HG02759 (cell line): ENCODE results near the gene HSPA12A.

ENCODE experiments used
- ATAC-seq: cut with Tn5 transposase; IDR thresholded peaks from one replicate; pipeline ENCODE4 v1.9.1; 2021; ENCODE audit warnings: mild to moderate bottlenecking, moderate library complexity; ENCODE audit not compliant: unreplicated experiment

HSPA12A gene, protein sequence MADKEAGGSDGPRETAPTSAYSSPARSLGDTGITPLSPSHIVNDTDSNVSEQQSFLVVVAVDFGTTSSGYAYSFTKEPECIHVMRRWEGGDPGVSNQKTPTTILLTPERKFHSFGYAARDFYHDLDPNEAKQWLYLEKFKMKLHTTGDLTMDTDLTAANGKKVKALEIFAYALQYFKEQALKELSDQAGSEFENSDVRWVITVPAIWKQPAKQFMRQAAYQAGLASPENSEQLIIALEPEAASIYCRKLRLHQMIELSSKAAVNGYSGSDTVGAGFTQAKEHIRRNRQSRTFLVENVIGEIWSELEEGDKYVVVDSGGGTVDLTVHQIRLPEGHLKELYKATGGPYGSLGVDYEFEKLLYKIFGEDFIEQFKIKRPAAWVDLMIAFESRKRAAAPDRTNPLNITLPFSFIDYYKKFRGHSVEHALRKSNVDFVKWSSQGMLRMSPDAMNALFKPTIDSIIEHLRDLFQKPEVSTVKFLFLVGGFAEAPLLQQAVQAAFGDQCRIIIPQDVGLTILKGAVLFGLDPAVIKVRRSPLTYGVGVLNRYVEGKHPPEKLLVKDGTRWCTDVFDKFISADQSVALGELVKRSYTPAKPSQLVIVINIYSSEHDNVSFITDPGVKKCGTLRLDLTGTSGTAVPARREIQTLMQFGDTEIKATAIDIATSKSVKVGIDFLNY

GRCh38 chr10:116742367-116743265, at the start of gene HSPA12A:
Gene HSPA12A, minus strand, starts transcription at chr10:116742566. Its CDS starts 97 bp downstream, at chr10:116742469.
- peak; percentile 95 for ATAC-seq

DNA sequence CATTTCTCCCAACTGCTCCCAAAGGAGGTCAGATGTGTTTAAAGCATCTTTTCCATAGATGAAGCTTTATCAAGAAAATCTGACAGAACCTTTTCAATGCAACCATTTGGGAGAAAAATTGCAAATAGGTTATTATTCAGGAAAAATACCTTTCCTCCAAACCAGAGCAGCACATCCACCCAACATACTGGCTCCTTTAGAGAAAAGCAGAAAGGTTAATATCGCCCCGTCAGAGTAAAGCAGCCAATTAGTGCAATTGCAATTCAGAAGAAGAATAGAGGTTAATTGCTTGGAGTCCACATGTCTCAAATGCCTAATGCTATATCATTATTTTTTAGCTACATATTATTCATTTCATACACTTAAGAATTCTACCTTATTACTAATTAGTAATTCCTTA, 48.9 kb upstream of the HSPA12A start:
- no peak for ATAC-seq

- peak; percentile 93 for ATAC-seq
Measured at GRCh38 chr10:116787893-116788665, 45.7 kb upstream of the HSPA12A start.

DNA sequence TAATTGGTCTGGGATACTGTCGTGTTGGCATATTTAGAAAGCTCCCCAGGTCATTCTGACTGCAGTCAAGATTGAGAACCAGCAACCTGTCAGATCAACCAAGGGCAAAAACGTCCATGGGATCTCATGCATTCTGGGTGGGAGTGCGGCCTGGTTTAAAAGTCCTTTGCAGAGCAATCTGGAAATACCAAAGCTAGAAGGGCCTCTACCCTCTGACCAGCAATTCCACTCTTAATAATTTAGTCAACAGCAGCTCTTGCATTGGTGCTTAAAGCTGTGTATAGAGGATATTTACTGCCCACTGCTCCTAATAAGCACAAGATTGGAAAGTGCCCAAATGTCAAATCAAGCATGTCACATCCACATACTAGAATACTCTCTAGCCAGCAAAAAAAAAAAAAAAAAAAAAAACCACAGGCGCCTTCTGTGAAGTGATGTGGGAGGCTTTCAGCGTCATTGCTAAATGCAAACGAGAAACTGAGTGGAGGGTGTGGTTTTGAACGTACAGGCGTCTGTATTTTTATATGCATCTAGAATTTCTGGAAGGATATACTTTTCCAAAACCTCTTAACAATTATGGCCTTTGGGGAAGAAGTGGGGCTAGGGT, 44.8 kb upstream of the HSPA12A start:
- no peak for ATAC-seq

- no peak for ATAC-seq
Measured at GRCh38 chr10:116785867-116786266, 43.5 kb upstream of the HSPA12A start.

GRCh38 chr10:116785282-116785681, 42.9 kb upstream of the HSPA12A start:
- ATAC-seq, result no peak

- no peak for ATAC-seq
Measured at GRCh38 chr10:116784651-116785050, 42.3 kb upstream of the HSPA12A start.

- ATAC-seq, result no peak
Measured at GRCh38 chr10:116784035-116784434, 41.7 kb upstream of the HSPA12A start.

DNA sequence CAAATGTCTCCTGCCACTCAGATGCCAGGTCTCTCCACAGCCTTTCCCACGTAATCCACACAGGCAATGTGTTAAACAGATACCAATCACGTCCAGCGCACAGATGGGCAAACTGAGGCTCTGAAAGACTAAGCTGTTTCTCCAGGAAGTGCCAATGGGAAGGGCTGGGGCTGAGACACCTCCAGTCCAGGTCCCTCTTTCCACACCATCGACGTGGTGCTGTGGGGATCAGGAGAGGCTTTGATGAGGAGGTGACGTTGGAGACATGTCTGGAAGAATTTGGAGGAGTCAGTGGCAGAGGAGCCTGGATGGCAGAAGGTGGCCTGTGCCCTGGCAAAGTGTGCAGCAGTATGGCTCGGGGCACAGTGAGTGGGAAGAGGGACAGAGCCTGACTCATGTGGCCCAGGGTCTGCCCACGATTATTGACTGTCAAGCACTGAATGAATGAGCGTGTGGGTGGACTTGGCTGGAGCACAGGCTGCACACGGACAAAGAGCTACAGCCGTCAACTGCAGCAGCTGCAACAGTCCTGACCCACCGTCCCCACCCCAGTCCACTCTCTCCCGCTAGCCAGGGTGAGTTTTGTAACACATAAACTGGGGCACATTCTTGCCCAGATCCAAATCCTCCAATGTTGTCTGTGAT, 40.8 kb upstream of the HSPA12A start:
- no peak for ATAC-seq

DNA sequence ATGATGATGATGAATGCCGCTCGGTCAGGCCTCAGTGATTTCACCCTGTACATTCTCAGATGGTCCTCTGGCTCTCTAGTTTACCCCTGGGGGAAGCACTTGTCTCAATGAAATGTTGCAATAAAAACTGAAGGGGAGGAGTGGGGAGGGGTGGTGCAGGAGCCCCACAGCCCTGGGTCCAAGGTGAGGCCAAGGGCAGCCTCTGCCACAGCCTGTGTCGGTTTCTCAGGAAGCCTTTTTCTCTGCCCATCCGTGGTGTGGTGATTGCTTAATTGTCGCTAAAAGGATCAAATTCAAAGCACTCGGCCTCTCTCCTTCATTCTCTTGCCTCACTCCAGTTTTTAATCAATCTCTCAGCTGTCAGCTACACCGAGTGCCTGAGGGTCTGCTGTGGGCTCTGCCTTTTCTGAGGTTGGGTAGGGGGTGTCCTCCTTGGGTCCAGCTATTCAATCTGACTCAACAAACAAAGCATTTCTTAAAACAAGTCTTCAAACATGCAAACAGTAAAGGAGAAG, 39.1 kb upstream of the HSPA12A start:
- ATAC-seq, result no peak

DNA sequence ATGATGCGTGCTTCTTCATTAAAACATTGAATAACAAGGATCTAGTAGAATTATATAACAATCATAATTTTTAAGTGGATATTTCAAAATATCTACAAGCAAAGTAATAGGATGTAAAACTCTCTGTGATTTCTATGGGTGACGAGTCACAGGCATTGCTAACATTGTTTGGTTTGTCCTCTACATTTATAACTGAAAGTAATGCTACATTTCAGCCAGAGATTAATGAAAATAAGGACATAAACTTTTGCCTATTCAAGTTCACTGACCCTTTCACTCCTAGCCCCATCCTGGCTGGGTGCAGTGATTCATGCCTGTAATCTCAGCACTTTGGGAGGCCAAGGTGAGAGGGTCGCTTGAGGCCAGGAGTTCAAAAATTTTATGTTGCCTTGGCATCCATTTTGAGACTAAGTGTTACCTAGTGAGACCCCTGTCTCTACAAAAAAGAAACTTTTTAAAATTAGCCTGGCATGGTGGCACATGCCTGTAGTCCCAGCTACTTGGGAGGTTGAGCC, 38.4 kb upstream of the HSPA12A start:
- no peak for ATAC-seq

DNA sequence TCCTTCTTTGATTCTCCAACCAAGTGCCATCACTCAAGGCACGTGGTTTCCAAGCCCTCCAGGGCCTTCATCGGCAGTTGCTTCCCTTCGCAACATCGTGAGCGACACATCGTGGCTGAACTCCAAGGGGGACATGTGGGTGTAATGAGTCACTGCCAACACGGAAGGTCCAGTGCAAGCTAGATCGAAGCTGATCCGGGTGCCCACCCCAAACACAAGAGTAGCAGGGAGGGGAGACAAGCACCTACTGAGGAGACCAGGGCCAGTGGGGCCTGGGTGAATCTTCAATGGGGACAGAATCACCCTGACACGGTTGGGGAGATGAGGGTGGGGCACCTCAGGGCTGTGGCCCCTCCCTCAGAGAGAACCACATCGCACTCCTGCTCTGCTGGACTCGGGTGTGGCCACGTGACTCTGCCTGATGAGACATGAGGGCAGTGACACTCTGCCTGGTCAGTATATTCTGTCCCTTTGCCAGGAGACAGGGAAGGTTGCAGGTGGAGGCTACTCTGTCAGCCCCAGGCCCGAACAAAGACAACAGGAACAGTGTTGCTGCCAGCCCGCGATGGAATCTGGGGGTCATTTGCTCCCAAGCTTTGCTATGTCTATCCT, 36.8 kb upstream of the HSPA12A start:
- no peak for ATAC-seq

- no peak for ATAC-seq
Measured at GRCh38 chr10:116777006-116777405, 34.6 kb upstream of the HSPA12A start.

- no peak for ATAC-seq
Measured at GRCh38 chr10:116775488-116776400, 33.4 kb upstream of the HSPA12A start.

GRCh38 chr10:116774728-116775151, 32.4 kb upstream of the HSPA12A start:
- no peak for ATAC-seq

- no peak for ATAC-seq
Measured at GRCh38 chr10:116772909-116773705, 30.7 kb upstream of the HSPA12A start.
